Kidney epithelial cell (primary cell): ENCODE measurements around the gene ADSS1. TPM values are rescaled to one million over a fixed set of nuclear protein-coding genes. Genes with fewer than 3 reads are reported as not detected.
A peak's percentile ranks its signal among the peaks of the same experiment; 100 is the strongest.

Source experiments
- DNase-seq: peaks from one replicate; pipeline ENCODE4 v3.0.0-alpha.2; 2010; ENCODE audit warnings: low read depth
- H3K27me3 ChIP-seq: 2 replicates; pipeline ENCODE4 v1.6.0; 2011; ENCODE audit warnings: low read length; ENCODE audit not compliant: control insufficient read depth, insufficient read depth
- H3K36me3 ChIP-seq: 2 replicates; pipeline ENCODE4 v1.5.1; 2011; ENCODE audit warnings: low read length; ENCODE audit not compliant: control insufficient read depth, insufficient read depth
- H3K4me3 ChIP-seq: 2 replicates; pipeline ENCODE4 v1.5.1; 2011; ENCODE audit warnings: low read depth, mild to moderate bottlenecking, control low read depth, low read length
- CTCF ChIP-seq: IDR thresholded peaks from 2 replicates; pipeline ENCODE4 v1.5.1; 2011; ENCODE audit warnings: mild to moderate bottlenecking, moderate library complexity, low read length, control low read depth, inconsistent platforms; ENCODE audit not compliant: insufficient read depth, poor library complexity, severe bottlenecking
- total RNA-seq: library from RNA; depleted of rRNA; stranded (reverse); fragments of >200 nt; gene quantifications from 2 replicates; pipeline ENCODE4 v1.2.3, GENCODE V29; 2015

The ADSS1 gene
- total RNA-seq, 1 donor from 2014 or later = 10.3 TPM

GRCh38 chr14:104686624-104687517 lies 37.2 kb upstream of the ADSS1 start:
- H3K4me3 ChIP-seq = no peak overlapping the region
- TF ChIP-seq CTCF = no peak
- no peaks in the 10 kb centered on the region for H3K36me3 ChIP-seq
- no peaks in the 10 kb centered on the region for H3K27me3 ChIP-seq
- DNase-seq = no peak

GRCh38 chr14:104687601-104688504 lies 36.2 kb upstream of the ADSS1 start:
- no peak for TF ChIP-seq CTCF
- H3K27me3 ChIP-seq = no peaks in the 10 kb centered on the region
- H3K36me3 ChIP-seq = no peaks in the 10 kb centered on the region
- DNase-seq = peak; percentile 44
- H3K4me3 ChIP-seq = no peak overlapping the region

- DNase-seq = no peak
- no peaks in the 10 kb centered on the region for H3K27me3 ChIP-seq
- H3K36me3 ChIP-seq = no peaks in the 10 kb centered on the region
- no peak overlapping the region for H3K4me3 ChIP-seq
- no peak for TF ChIP-seq CTCF
These were observed 35.4 kb upstream of the ADSS1 start for GRCh38 chr14:104688505-104689108.

GRCh38 chr14:104689109-104689880 lies 34.7 kb upstream of the ADSS1 start, which contains the start of gene INF2:
Gene INF2 (plus strand): TSS chr14:104689618. CDS start chr14:104701366, 11,748 bp downstream.
- no peak for DNase-seq
- no peaks in the 10 kb centered on the region for H3K27me3 ChIP-seq
- peak within 1 kb of the TSS; percentile 86 for H3K4me3 ChIP-seq
- no peaks in the 10 kb centered on the region for H3K36me3 ChIP-seq
- no peak for TF ChIP-seq CTCF

- H3K4me3 ChIP-seq = peak overlapping the region; percentile 86
- no peaks in the 10 kb centered on the region for H3K27me3 ChIP-seq
- DNase-seq = no peak
- no peaks in the 10 kb centered on the region for H3K36me3 ChIP-seq
- TF ChIP-seq CTCF = no peak
These were observed 33.9 kb upstream of the ADSS1 start for GRCh38 chr14:104689881-104690711.
